SK-N-SH (cell line): ENCODE data around the gene LRRC8E. TPM values are rescaled to one million over a fixed set of nuclear protein-coding genes. Genes with fewer than 3 reads are reported as not detected.

Source experiments
- CTCF ChIA-PET: fragments of 300-600, 350-600 bp; formaldehyde crosslinking; extraction: SDS; loops from one replicate; lab custom pipeline; 2021; lab: Yijun Ruan, JAX
- POLR2A ChIA-PET: fragments of 350-600 bp; sonication (Branson Sonifier 250); formaldehyde crosslinking; extraction: SDS; loops from one replicate; lab custom pipeline; 2020; ENCODE audit warnings: antibody characterized with exemption, inconsistent platforms; lab: Yijun Ruan, JAX
- DNase-seq: peaks from one replicate; pipeline ENCODE4 v3.0.0; 2012
- H2AFZ ChIP-seq: fragments of 200-600 bp; sonication (generic); 2 replicates; pipeline ENCODE4 v1.8.1; 2016; ENCODE audit warnings: antibody characterized with exemption, mild to moderate bottlenecking, low read depth
- H3F3A ChIP-seq: fragments of 200-600 bp; sonication (generic); replicated peaks from 2 replicates; pipeline ENCODE3; 2016; ENCODE audit warnings: antibody characterized with exemption, mild to moderate bottlenecking; ENCODE audit not compliant: insufficient read depth
- H3K27ac ChIP-seq, 2 experiments: fragments of 200-500 bp in 1 of 2; fragments of 200-600 bp in 1 of 2; sonication (Bioruptor generic) in 1 of 2; sonication (generic), shearing (Covaris generic) in 1 of 2; 2 replicates each; pipeline versions ENCODE4 v1.5.1 to v1.6.1; 2014 to 2016; ENCODE audit warnings: low read depth in 2 of 2, inconsistent platforms in 1 of 2, low read length in 1 of 2, mild to moderate bottlenecking in 1 of 2, mixed read lengths in 1 of 2
- H3K27me3 ChIP-seq: fragments of 200-600 bp; sonication (generic), shearing (Covaris generic); 2 replicates; pipeline ENCODE4 v1.6.1; 2016; ENCODE audit warnings: mixed run types; ENCODE audit not compliant: insufficient read depth
- H3K36me3 ChIP-seq, 2 experiments: fragments of 200-500 bp in 1 of 2; fragments of 200-600 bp in 1 of 2; sonication (Bioruptor generic) in 1 of 2; sonication (generic) in 1 of 2; replicated peaks in 1 of 2; 2 replicates each; pipeline versions ENCODE3 to v1.5.1; 2014 to 2016; ENCODE audit warnings: low read length in 1 of 2, mild to moderate bottlenecking in 1 of 2; ENCODE audit not compliant: insufficient read depth in 2 of 2, control insufficient read depth in 1 of 2
- H3K4me1 ChIP-seq, 2 experiments: fragments of 200-500 bp in 1 of 2; fragments of 200-600 bp in 1 of 2; sonication (Bioruptor generic) in 1 of 2; sonication (generic), shearing (Covaris generic) in 1 of 2; 2 replicates each; pipeline versions ENCODE4 v1.5.1 to v1.6.1; 2014 to 2016; ENCODE audit warnings: low read depth in 1 of 2, low read length in 1 of 2, mixed run types in 1 of 2; ENCODE audit not compliant: insufficient read depth in 2 of 2, control insufficient read depth in 1 of 2
- H3K4me2 ChIP-seq: fragments of 200-600 bp; sonication (generic), shearing (Covaris generic); 2 replicates; pipeline ENCODE4 v1.6.1; 2017; ENCODE audit warnings: mixed run types
- H3K4me3 ChIP-seq, 2 experiments: fragments of 200-500 bp in 1 of 2; fragments of 200-600 bp in 1 of 2; sonication (Bioruptor generic) in 1 of 2; sonication (generic), shearing (Covaris generic) in 1 of 2; 2 replicates each; pipeline versions ENCODE4 v1.5.1 to v1.8.1; 2014 to 2016; ENCODE audit warnings: low read depth in 2 of 2, inconsistent platforms in 1 of 2, low read length in 1 of 2, mild to moderate bottlenecking in 1 of 2, mixed read lengths in 1 of 2, moderate library complexity in 1 of 2
- H3K79me2 ChIP-seq: fragments of 200-600 bp; sonication (generic); 2 replicates; pipeline ENCODE4 v1.8.1; 2017; ENCODE audit warnings: mild to moderate bottlenecking; ENCODE audit not compliant: insufficient read depth
- H3K9ac ChIP-seq: fragments of 200-600 bp; sonication (generic); 2 replicates; pipeline ENCODE4 v1.6.1; 2017; ENCODE audit warnings: mixed run types
- H3K9me2 ChIP-seq: fragments of 200-600 bp; sonication (generic); 2 replicates; pipeline ENCODE4 v1.6.1; 2017; ENCODE audit warnings: mixed run types
- H3K9me3 ChIP-seq: fragments of 200-600 bp; sonication (generic); 2 replicates; pipeline ENCODE4 v1.6.1; 2017; ENCODE audit warnings: mixed run types, mild to moderate bottlenecking, moderate library complexity
- H4K20me1 ChIP-seq: fragments of 200-600 bp; sonication (generic); 2 replicates; pipeline ENCODE4 v1.6.1; 2017; ENCODE audit warnings: mild to moderate bottlenecking, mixed run types; ENCODE audit not compliant: insufficient read depth
- EP300 ChIP-seq, 2 experiments: IDR thresholded peaks; 2 replicates each; pipeline versions ENCODE4 v1.4.0 to v1.6.1; 2012; ENCODE audit warnings: borderline replicate concordance in 1 of 2, low read depth in 1 of 2, low read length in 1 of 2
- EZH2phosphoT487 ChIP-seq: fragments of 200-600 bp; sonication (generic); IDR thresholded peaks from 2 replicates; pipeline ENCODE4 v1.6.1; 2017; ENCODE audit warnings: low read depth, mixed run types, mild to moderate bottlenecking, antibody characterized with exemption, moderate library complexity, borderline replicate concordance
- GABPA ChIP-seq: IDR thresholded peaks from 2 replicates; pipeline ENCODE4 v1.4.0; 2012; ENCODE audit warnings: low read depth, mild to moderate bottlenecking
- GATA2 ChIP-seq: sonication (generic); formaldehyde crosslinking; IDR thresholded peaks from 2 replicates; pipeline ENCODE4 v1.5.0; 2020; ENCODE audit warnings: mild to moderate bottlenecking, missing genetic modification reagents
- JUND ChIP-seq: IDR thresholded peaks from 2 replicates; pipeline ENCODE4 v1.4.0; 2012
- MEF2A ChIP-seq: IDR thresholded peaks from 2 replicates; pipeline ENCODE4 v1.4.0; 2012; ENCODE audit warnings: low read depth, borderline replicate concordance
- MXI1 ChIP-seq: IDR thresholded peaks from 2 replicates; pipeline ENCODE4 v1.6.1; 2012; ENCODE audit warnings: mild to moderate bottlenecking, low read depth, low read length, improper control_type of control experiment
- NRF1 ChIP-seq: IDR thresholded peaks from 2 replicates; pipeline ENCODE4 v1.6.1; 2012; ENCODE audit warnings: low read depth, mild to moderate bottlenecking, low read length
- RAD21 ChIP-seq: IDR thresholded peaks from 2 replicates; pipeline ENCODE4 v1.6.1; 2012; ENCODE audit warnings: mild to moderate bottlenecking, low read length
- RCOR1 ChIP-seq: fragments of 150-350 bp; IDR thresholded peaks from 2 replicates; pipeline ENCODE4 v1.6.1; 2017; ENCODE audit warnings: antibody characterized with exemption, low read length
- RFX5 ChIP-seq: IDR thresholded peaks from 2 replicates; pipeline ENCODE4 v1.6.1; 2012; ENCODE audit warnings: mild to moderate bottlenecking, improper control_type of control experiment, low read length
- RXRA ChIP-seq: IDR thresholded peaks from 2 replicates; pipeline ENCODE4 v1.4.0; 2012; ENCODE audit warnings: low read depth, mild to moderate bottlenecking, borderline replicate concordance
- SIN3A ChIP-seq: IDR thresholded peaks from 2 replicates; pipeline ENCODE4 v1.6.1; 2012; ENCODE audit warnings: low read depth, mild to moderate bottlenecking, low read length, moderate library complexity, borderline replicate concordance
- SMC3 ChIP-seq: IDR thresholded peaks from 2 replicates; pipeline ENCODE4 v1.6.1; 2012; ENCODE audit warnings: low read depth, low read length, improper control_type of control experiment
- TCF12 ChIP-seq: IDR thresholded peaks from 2 replicates; pipeline ENCODE4 v1.4.0; 2012
- WGBS: methylation state at CpG from one replicate; pipeline ENCODE4 v1.1.6; 2017; ENCODE audit warnings: low lambda C conversion rate; 5-methylcytosine and 5-hydroxymethylcytosine counted together
- polyA plus RNA-seq, 3 experiments: library from polyadenylated mRNA; depleted of rRNA; stranded (reverse); fragments of >200 nt; gene quantifications; 2 replicates each; pipeline ENCODE4 v1.2.3, GENCODE V29; 2012
- TF ChIP-seq, protein P1 (sequence below): IDR thresholded peaks from 2 replicates; pipeline ENCODE4 v1.4.0; 2012; ENCODE audit warnings: low read depth, borderline replicate concordance
- TF ChIP-seq, protein P2 (sequence below): fragments of 200-600 bp; sonication (generic); IDR thresholded peaks from 2 replicates; pipeline ENCODE4 v1.6.1; 2017; ENCODE audit warnings: antibody characterized with exemption, mild to moderate bottlenecking, moderate library complexity
- TF ChIP-seq, protein P3 (sequence below): IDR thresholded peaks from 2 replicates; pipeline ENCODE4 v1.4.0; 2012; ENCODE audit warnings: low read depth, borderline replicate concordance

LRRC8E gene
- polyA plus RNA-seq, 1 of the 3 experiments (the other 2 are of a cell fraction) = 0.02 TPM

DNA sequence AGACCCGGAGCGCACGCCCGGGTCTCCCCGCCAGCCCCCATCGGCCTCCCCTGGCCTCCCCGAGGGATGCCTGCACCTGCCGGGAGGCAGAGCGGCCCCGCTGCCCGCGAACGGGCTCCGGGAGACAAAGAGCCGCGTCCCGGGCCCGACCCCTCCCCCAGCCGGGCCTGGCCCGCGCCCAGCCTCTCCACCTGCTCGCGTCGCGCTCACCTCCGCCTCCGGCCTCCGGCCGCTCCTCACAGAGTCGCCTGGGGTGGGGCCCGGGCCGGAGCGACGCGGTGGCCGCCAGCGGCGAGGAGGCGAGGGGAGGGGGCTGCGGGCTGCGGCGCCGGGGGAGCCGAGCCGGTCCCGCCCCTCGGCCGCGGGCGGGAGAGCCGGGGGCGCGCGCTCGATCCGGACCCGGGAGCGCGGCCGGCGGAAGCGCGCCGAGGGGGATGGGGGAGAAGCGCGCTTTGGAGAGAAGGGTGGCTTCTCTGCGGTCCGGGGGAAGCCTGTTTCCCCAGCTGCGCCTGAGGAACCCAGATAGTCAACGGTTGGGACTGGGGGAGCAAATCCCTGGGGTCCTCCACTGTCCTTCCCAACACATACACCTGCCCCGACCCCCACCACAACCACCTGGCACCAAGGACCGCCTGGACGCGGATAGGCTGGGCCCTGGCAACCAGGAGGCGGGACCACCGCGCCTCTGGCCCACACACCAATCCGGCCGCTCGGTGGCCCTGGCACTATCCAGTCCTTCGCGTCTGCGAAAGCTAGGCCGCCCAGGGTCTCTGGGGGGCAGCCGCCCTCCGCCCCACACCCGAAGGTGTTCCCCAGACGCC is 14.0 kb upstream of the LRRC8E start, which contains the start of gene PRR36:
PRR36 (minus strand) TSS at position 315 of the 821 bp plus-strand sequence. CDS start 701 bp downstream, outside the sequence.
- Histone ChIP-seq H3K36me3 (no peaks in the 10 kb centered on the region), H3K9me3 (no peaks in the 10 kb centered on the region), H4K20me1 (no peaks in the 10 kb centered on the region), H3K4me2 (peak within 1 kb of the TSS; percentile 78), H3K9ac (no peak within 1 kb of the TSS), H3K27me3 (no peaks in the 10 kb centered on the region), H3K27ac (peak within 1 kb of the TSS in 1 of 2 experiments; percentile 76; a peak in 1 of 4 replicates), H3K9me2 (no peaks in the 10 kb centered on the region), H3K79me2 (no peaks in the 10 kb centered on the region), H3F3A (peaks cover 14% of the 10 kb centered on the region), H3K4me3 (peak within 1 kb of the TSS; percentile 47 to 59)
- POLR2A ChIA-PET = interaction anchor here (0.7 to 1.2 kb wide), 3 partner anchors 12 to 47 kb away, joined by 3 to 6 read pairs (median 5); no protein-coding TSS in a partner anchor
- WGBS = 2% methylated on average over 30 of the region's 88 CpGs
- peak; percentile 93 for DNase-seq
- no peak for TF ChIP-seq NRF1
- TF ChIP-seq RXRA = no peak
- TF ChIP-seq RAD21 = 0 out of 2 replicates have a peak, but pooled peaks have one; percentile 5
- peak; percentile 64 for TF ChIP-seq GATA2
- no peak for TF ChIP-seq MEF2A
- TF ChIP-seq RFX5 = peak; percentile 56
- no peak for TF ChIP-seq SIN3A
- TF ChIP-seq, protein P1, sequence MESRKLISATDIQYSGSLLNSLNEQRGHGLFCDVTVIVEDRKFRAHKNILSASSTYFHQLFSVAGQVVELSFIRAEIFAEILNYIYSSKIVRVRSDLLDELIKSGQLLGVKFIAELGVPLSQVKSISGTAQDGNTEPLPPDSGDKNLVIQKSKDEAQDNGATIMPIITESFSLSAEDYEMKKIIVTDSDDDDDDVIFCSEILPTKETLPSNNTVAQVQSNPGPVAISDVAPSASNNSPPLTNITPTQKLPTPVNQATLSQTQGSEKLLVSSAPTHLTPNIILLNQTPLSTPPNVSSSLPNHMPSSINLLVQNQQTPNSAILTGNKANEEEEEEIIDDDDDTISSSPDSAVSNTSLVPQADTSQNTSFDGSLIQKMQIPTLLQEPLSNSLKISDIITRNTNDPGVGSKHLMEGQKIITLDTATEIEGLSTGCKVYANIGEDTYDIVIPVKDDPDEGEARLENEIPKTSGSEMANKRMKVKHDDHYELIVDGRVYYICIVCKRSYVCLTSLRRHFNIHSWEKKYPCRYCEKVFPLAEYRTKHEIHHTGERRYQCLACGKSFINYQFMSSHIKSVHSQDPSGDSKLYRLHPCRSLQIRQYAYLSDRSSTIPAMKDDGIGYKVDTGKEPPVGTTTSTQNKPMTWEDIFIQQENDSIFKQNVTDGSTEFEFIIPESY = no peak
- TF ChIP-seq MXI1 = 0 out of 2 replicates have a peak, but pooled peaks have one; percentile 48
- TF ChIP-seq, all 33 proteins: peak for 4
- Histone ChIP-seq H3K4me1 (peaks cover 0 to 30% of the 10 kb centered on the region in 2 experiments; a peak in 2 of 4 replicates), H2AFZ (no peak within 1 kb of the TSS)
- CTCF ChIA-PET = interaction anchor here (1.0 to 1.7 kb wide), 4 partner anchors 17 to 128 kb away, joined by 4 to 5 read pairs (median 4); partner anchors contain the start of gene SNAPC2

DNA sequence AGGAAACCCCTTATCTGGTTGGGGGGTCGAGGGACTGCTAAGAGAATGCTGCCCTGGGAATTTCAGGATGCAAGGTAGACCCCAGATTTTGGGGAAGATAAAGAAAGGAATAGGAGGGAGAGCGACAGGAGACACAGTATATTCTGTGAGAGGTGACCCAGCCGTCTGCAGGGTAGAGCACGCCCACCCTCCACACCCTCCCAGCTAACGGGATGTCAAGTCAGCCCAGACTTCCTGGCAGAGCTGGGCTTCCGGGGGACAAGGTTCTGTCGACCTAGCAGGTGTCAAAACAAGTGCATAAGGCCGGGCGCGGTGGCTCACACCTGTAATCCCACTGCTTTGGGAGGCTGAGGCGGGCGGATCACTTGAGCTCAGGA is 13.4 kb upstream of the LRRC8E start:
- Histone ChIP-seq H3K9me3 (no peaks in the 10 kb centered on the region), H3K4me2 (peak overlapping the region; percentile 78), H3K9me2 (no peaks in the 10 kb centered on the region), H2AFZ (no peak overlapping the region), H4K20me1 (no peaks in the 10 kb centered on the region), H3K79me2 (no peaks in the 10 kb centered on the region), H3F3A (peaks cover 14% of the 10 kb centered on the region), H3K36me3 (no peaks in the 10 kb centered on the region), H3K9ac (no peak overlapping the region), H3K4me1 (peaks cover 0 to 30% of the 10 kb centered on the region in 2 experiments; a peak in 2 of 4 replicates), H3K27ac (peak overlapping the region in 1 of 2 experiments; percentile 56; a peak in 1 of 4 replicates), H3K27me3 (no peaks in the 10 kb centered on the region), H3K4me3 (peak overlapping the region; percentile 47 to 59)
- TF ChIP-seq GABPA (no peak), SMC3 (no peak), TCF12 (no peak), JUND (no peak), MEF2A (no peak), EP300 (IDR thresholded peaks at IDR 0.05; ENCODE audit: borderline replicate concordance in 1 of 2, low read depth in 1 of 2, low read length in 1 of 2) (no peak), EZH2phosphoT487 (no peak), RCOR1 (no peak), GATA2 (no peak; the same call in 1 of the 2 replicates)
- TF ChIP-seq, protein P2, sequence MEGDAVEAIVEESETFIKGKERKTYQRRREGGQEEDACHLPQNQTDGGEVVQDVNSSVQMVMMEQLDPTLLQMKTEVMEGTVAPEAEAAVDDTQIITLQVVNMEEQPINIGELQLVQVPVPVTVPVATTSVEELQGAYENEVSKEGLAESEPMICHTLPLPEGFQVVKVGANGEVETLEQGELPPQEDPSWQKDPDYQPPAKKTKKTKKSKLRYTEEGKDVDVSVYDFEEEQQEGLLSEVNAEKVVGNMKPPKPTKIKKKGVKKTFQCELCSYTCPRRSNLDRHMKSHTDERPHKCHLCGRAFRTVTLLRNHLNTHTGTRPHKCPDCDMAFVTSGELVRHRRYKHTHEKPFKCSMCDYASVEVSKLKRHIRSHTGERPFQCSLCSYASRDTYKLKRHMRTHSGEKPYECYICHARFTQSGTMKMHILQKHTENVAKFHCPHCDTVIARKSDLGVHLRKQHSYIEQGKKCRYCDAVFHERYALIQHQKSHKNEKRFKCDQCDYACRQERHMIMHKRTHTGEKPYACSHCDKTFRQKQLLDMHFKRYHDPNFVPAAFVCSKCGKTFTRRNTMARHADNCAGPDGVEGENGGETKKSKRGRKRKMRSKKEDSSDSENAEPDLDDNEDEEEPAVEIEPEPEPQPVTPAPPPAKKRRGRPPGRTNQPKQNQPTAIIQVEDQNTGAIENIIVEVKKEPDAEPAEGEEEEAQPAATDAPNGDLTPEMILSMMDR = no peak
- TF ChIP-seq, protein P3, sequence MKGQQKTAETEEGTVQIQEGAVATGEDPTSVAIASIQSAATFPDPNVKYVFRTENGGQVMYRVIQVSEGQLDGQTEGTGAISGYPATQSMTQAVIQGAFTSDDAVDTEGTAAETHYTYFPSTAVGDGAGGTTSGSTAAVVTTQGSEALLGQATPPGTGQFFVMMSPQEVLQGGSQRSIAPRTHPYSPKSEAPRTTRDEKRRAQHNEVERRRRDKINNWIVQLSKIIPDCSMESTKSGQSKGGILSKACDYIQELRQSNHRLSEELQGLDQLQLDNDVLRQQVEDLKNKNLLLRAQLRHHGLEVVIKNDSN = no peak
- CTCF ChIA-PET = interaction anchor here (1.0 to 1.7 kb wide), 3 partner anchors 16 to 127 kb away, joined by 4 to 5 read pairs (median 4); partner anchors contain the start of gene SNAPC2
- POLR2A ChIA-PET = interaction anchor here (0.7 to 1.2 kb wide), 3 partner anchors 13 to 46 kb away, joined by 3 to 6 read pairs (median 5); no protein-coding TSS in a partner anchor
- 58% methylated on average over 12 of the region's 12 CpGs for WGBS
- no peak for DNase-seq
